SK-N-MC (cell line): ENCODE results near the gene EFCAB6.

ENCODE experiments used
- FOXP2 ChIP-seq: optimal IDR thresholded peaks from 2 replicates; pipeline ENCODE3; 2011; ENCODE audit warnings: mild to moderate bottlenecking, moderate library complexity; ENCODE audit not compliant: insufficient read depth; ENCODE audit errors: extremely low read length, control extremely low read depth
- POLR2AphosphoS5 ChIP-seq: IDR thresholded peaks from 2 replicates; pipeline ENCODE4 v1.6.1; 2012; ENCODE audit warnings: mild to moderate bottlenecking, low read depth, low read length, borderline replicate concordance

GRCh38 chr22:43682851-43683250, 129.3 kb downstream of the EFCAB6 start:
- TF ChIP-seq POLR2AphosphoS5: no peak
- TF ChIP-seq FOXP2: no peak
